ENCODE results near the gene ACER3. TPM values are rescaled to one million over a fixed set of nuclear protein-coding genes. Genes with fewer than 3 reads are reported as not detected.
"Not testable (repeated sequence)": the region's sequence is repeated elsewhere in the genome, so short reads cannot be mapped to it uniquely, and the experiment has no call there.

ACER3 gene
- total and polyA plus RNA-seq, 5 experiments from 2014 or later, result 3.1 to 7.8 (median 6.3) TPM

DNA sequence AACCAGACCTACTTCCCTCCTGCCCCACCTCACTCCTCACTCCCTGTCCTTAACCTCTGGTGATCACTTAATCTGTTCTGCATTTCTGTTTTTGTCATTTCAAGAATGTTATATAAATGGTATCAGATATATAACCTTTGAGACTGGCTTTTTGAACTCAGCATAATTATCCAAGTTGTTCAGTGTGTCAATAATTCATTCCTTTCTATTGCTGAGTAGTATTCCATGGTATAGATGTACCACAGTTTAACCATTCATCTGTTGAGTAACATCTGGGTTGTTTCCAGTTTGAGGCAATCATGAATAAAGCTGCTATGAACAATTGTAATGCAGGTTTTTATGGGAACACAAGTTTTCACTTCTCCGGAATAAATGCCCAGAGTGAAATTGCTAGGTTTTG lies 138.9 kb downstream of the ACER3 start:
- Mint-ChIP-seq H3K9me3 (no peaks in the 10 kb centered on the region), H3K4me1 (peaks cover 0 to 4% (median 2%) of the 10 kb centered on the region in 4 donors), H3K27ac (no peak overlapping the region), H3K36me3 (peaks cover 7 to 16% (median 13%) of the 10 kb centered on the region in 3 donors), H3K4me3 (no peak overlapping the region), H3K27me3 (no peaks in the 10 kb centered on the region)
- ATAC-seq (no peak), DNase-seq (no peak)
- POLR2A ChIA-PET, result no interaction called here

DNA sequence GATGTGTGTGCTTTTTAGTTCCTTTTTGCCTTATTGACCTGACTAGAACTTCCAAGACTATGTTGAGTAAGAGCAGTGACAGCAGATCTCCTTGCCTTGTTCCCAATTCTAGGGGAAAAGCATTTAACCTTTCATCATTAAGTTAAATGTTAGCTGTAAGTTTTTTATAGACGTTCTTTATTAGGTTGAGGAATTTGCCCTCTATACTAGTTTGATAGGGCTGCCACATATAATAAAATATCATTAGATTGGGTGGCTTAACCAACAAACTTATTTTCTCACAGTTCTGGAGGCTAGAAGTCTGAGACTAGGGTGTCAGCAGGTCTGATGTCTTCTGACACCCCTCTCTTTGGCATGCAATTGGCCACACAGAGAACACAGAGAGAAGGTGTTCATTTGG lies 140.9 kb downstream of the ACER3 start:
- H3K27ac Mint-ChIP-seq, result no peak overlapping the region
- H3K9me3 Mint-ChIP-seq, result peaks cover 0 to 5% (median 0%) of the 10 kb centered on the region in 9 donors
- DNase-seq (no peak), ATAC-seq (no peak)
- POLR2A ChIA-PET, result no interaction called here
- peaks cover 0 to 4% (median 2%) of the 10 kb centered on the region in 4 donors for H3K4me1 Mint-ChIP-seq
- H3K4me3 Mint-ChIP-seq, result no peak overlapping the region
- H3K36me3 Mint-ChIP-seq, result peaks cover 12 to 18% (median 13%) of the 10 kb centered on the region in 3 donors
- H3K27me3 Mint-ChIP-seq, result no peaks in the 10 kb centered on the region

DNA sequence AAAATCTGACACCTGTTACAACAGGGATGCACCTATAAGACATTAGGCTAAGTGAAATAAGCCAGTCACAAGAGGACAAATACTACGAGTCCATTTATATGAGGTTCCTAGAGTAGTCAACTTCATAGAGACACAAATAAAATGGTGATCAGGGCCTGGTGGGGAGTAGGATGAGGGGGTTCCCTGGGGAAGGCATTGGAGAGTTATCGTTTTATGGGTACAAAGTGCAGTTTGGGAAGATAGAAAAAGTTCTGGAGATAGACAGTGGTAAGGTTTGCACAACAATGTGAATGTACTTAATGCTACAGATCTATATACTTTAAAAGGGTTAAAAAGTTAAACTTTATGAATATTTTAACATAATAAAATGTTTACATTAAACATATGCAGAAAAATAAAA lies 142.1 kb downstream of the ACER3 start:
- H3K9me3 Mint-ChIP-seq, result peaks cover 0 to 5% (median 0%) of the 10 kb centered on the region in 9 donors
- H3K4me3 Mint-ChIP-seq, result no peak overlapping the region
- no peak for ATAC-seq
- POLR2A ChIA-PET, result no interaction called here
- no peak overlapping the region for H3K27ac Mint-ChIP-seq
- H3K36me3 Mint-ChIP-seq, result peaks cover 13 to 22% (median 13%) of the 10 kb centered on the region in 3 donors
- DNase-seq, result no peak
- no peaks in the 10 kb centered on the region for H3K4me1 Mint-ChIP-seq
- H3K27me3 Mint-ChIP-seq, result no peaks in the 10 kb centered on the region

DNA sequence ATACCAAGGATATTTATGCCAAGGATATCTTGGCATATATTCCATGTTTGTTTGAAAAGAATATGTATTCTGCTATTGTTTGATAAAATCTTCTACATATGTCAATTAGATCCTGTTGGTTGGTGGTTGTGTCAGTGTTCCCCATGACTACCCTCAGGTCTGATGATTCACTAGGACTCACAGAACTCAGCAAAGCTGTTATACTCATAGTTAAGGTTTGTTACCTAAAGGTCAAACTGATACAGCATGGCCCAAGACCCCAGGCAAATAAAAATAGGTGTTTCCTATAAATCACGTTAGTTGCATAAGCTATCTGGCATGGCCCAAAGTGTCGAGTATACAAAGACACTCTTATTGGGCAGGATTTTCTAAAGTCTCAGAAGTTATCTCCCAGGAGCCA lies 143.2 kb downstream of the ACER3 start:
- no peaks in the 10 kb centered on the region for H3K27me3 Mint-ChIP-seq
- H3K36me3 Mint-ChIP-seq, result peaks cover 11 to 24% (median 13%) of the 10 kb centered on the region in 3 donors
- peaks cover 0 to 5% (median 0%) of the 10 kb centered on the region in 9 donors for H3K9me3 Mint-ChIP-seq
- DNase-seq (no peak), ATAC-seq (no peak)
- H3K4me3 Mint-ChIP-seq, result no peak overlapping the region
- no peak overlapping the region for H3K27ac Mint-ChIP-seq
- POLR2A ChIA-PET, result no interaction called here
- no peaks in the 10 kb centered on the region for H3K4me1 Mint-ChIP-seq

DNA sequence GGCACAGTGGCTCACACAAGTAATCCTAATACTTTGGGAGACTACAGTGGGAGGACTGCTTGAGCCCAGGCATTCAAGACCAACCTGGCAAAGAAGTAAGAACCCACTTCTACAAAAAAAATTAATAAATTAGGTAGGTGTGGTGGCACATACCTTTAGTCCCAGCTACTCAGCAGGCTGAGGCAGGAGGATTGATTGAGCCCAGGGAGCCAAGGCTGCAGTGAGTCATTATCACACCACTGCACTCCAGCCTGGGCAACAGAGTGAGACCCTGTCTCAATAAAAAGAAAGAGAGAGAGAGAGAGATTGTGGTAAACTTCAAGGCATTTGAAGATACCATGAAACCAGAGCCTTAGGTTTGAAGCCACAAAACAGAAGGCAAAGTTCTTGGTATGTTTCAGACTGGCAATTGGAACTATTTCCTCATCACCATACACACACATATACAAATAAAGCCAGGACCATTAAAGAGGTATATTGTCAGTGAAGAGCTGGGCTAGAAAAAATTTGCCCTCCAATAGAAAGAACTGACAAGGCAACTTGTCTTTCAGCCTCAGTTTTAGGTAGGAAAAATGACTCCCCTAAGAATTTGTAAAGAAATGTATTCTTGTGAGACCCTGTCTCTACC lies 148.9 kb downstream of the ACER3 start:
- ATAC-seq, result no peak

DNA sequence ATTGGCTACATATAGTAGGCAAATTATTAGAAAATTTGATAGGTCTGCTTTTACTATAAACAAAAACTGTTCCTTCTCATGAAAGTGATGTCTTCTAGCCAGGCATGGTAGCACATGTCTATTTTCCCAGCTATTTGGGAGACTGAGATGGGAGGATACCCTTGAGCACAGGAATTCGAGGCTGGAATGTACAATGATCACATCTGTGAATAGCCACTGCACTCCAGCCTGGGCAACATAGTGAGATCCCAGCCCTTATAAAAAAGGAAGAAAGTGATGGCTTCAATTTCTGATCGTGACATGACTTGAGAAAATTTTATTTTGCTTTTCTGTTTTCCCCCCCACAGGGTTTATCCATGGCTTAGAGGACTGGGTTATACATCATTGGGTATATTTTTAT lies 154.0 kb downstream of the ACER3 start:
- Mint-ChIP-seq H3K9me3 (no peaks in the 10 kb centered on the region), H3K4me3 (no peak overlapping the region), H3K36me3 (peaks cover 0 to 13% (median 4%) of the 10 kb centered on the region in 3 donors), H3K4me1 (peaks cover 0 to 6% (median 0%) of the 10 kb centered on the region in 4 donors), H3K27ac (no peak overlapping the region), H3K27me3 (no peaks in the 10 kb centered on the region)
- no peak for DNase-seq
- POLR2A ChIA-PET, result no interaction called here
- no peak for ATAC-seq

More for the DNA sequence above, 148.9 kb downstream of the ACER3 start:
- Mint-ChIP-seq H3K9me3 (peaks cover 0 to 5% (median 0%) of the 10 kb centered on the region in 9 donors), H3K36me3 (peaks cover 5 to 14% (median 6%) of the 10 kb centered on the region in 3 donors), H3K4me3 (no peak overlapping the region), H3K27ac (no peak overlapping the region), H3K4me1 (no peaks in the 10 kb centered on the region), H3K27me3 (no peaks in the 10 kb centered on the region)
- DNase-seq, result no peak
- POLR2A ChIA-PET, result no interaction called here

DNA sequence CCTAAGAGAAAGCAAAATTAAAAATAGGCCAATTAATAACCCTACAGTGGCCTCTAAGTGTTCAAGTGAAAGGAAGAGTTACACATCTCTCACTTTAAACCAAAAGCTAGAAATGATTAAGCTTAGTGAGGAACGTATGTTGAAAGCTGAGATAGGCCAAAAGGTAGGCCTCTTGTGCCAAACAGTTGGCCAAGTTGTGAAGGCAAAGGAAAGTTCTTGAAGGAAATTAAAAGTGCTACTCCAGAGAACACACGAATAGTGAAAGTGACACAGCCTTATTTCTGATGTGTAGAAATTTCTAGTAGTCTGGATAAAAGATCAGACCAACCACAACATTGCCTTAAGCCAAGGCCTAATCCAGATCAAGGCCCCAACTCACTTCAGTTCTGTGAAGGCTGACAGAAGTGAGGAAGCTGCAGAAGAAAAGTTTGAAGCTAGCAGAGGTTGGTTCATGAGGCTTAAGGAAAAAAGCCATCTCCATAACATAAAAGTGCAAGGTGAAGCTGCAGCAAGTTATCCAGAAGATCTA lies 157.7 kb downstream of the ACER3 start:
- peaks cover 0 to 23% (median 7%) of the 10 kb centered on the region in 3 donors for H3K36me3 Mint-ChIP-seq
- peak overlapping the region in 3 of 10 donors; percentile 1 to 62 (median 19) for H3K27ac Mint-ChIP-seq
- ATAC-seq, H3K4me1 Mint-ChIP-seq, H3K9me3 Mint-ChIP-seq, H3K27me3 Mint-ChIP-seq, DNase-seq, H3K4me3 Mint-ChIP-seq, POLR2A ChIA-PET: not testable (repeated sequence)

DNA sequence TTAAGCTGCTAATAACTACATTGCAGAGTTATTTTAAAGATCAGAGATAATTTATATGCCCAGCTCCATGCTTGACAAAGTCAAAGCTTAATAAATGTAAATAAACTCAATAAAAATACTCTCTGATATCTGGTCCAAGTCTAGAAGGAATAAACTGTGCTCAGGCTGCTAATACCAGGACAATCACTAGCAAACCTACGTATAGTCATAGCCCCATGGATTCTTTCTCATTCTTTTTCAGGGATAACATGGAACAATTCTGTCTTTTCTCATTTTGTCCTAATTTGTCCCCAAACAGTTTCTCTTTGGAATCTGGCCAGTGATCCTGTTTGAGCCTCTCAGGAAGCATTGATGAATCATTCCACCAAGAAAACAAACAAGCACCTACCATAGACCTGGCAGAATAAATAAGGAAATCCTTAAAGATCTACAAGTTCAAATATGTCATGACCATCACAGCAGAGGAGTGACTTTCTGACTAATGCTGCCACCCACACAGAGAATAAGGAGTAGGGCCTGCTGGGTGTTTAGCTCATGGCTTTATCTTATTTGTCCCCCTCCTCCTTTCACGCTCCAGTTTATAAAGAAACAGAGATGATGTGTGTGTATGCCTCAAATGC lies 159.4 kb downstream of the ACER3 start:
- Mint-ChIP-seq H3K36me3 (peaks cover 0 to 23% (median 7%) of the 10 kb centered on the region in 3 donors), H3K9me3 (no peaks in the 10 kb centered on the region), H3K4me1 (peaks cover 0 to 6% (median 0%) of the 10 kb centered on the region in 4 donors), H3K4me3 (no peak overlapping the region), H3K27me3 (no peaks in the 10 kb centered on the region), H3K27ac (no peak overlapping the region)
- POLR2A ChIA-PET, result no interaction called here
- ATAC-seq (no peak), DNase-seq (no peak)

DNA sequence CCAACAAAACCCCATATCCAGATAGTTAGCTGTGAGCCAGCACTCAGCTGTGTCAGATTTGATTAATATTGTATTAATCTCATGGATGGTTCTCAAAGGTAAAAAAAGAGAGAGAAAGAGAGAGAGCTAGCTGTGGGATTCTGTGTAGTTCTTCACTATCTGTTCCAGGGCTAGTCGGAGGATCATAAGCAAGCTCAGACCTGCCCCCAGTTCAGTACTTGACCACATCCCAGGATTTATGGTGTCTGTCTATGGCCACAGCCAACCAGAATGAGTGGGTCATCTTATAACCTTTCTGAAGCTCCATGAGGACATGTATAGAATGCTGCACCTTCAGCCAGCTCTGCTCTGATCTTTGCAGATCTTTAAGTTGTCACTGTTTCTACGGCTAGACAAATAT lies 160.0 kb downstream of the ACER3 start:
- POLR2A ChIA-PET, result no interaction called here
- no peaks in the 10 kb centered on the region for H3K9me3 Mint-ChIP-seq

DNA sequence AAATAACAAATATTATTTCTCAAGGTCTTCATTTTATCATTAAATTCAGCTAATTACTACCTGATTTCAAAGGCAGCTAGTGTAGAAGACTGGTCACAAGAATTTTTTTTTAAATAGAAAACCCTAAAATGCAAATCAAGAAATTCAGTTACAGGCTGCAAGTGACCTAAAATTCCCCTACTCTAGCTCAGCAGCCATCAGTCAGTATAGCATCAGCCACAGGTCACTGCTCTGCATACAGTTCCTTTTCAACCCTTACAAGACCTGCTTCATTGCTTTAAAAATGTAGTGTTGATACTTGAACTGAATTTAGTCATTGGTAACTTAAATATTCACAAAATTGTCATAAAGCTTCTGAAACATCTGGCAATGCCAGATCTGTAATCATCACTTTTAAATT lies 164.0 kb downstream of the ACER3 start:
- no peaks in the 10 kb centered on the region for H3K4me1 Mint-ChIP-seq
- H3K36me3 Mint-ChIP-seq, result peaks cover 0 to 10% (median 5%) of the 10 kb centered on the region in 3 donors
- ATAC-seq (no peak), DNase-seq (no peak)
- no peak overlapping the region for H3K4me3 Mint-ChIP-seq
- peak overlapping the region in 1 of 10 donors; percentile 5 for H3K27ac Mint-ChIP-seq
- POLR2A ChIA-PET, result no interaction called here
- H3K9me3 Mint-ChIP-seq, result no peaks in the 10 kb centered on the region
- peaks cover 7 to 18% (median 9%) of the 10 kb centered on the region in 5 donors for H3K27me3 Mint-ChIP-seq

More for the DNA sequence above, 160.0 kb downstream of the ACER3 start:
- H3K4me1 Mint-ChIP-seq, result peaks cover 0 to 6% (median 0%) of the 10 kb centered on the region in 4 donors
- peaks cover 0 to 23% (median 7%) of the 10 kb centered on the region in 3 donors for H3K36me3 Mint-ChIP-seq
- H3K27me3 Mint-ChIP-seq, result no peaks in the 10 kb centered on the region
- ATAC-seq (no peak), DNase-seq (no peak)
- no peak overlapping the region for H3K4me3 Mint-ChIP-seq
- no peak overlapping the region for H3K27ac Mint-ChIP-seq

DNA sequence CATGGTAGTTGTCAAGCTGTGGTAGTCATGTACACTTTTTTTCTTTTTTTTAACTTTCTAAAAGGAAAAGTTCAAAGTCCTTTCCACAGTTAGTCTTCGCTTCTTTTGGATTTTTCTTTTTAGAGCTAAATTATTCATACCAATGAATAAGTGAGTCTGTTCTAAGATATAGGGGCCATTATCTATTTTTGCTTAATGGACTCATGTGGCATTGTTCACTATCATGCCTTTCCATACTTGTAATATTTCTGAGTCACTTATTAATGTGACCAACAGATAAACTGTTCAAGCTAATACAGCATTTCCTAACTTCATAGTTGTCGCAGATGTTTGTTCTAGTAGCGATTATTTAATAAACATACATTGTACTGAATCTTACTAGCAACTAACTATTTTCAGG lies 165.5 kb downstream of the ACER3 start:
- no peaks in the 10 kb centered on the region for H3K4me1 Mint-ChIP-seq
- peaks cover 0 to 3% (median 0%) of the 10 kb centered on the region in 3 donors for H3K36me3 Mint-ChIP-seq
- ATAC-seq (no peak), DNase-seq (no peak)
- no peak overlapping the region for H3K4me3 Mint-ChIP-seq
- no peak overlapping the region for H3K27ac Mint-ChIP-seq
- POLR2A ChIA-PET, result interaction anchor here (1.0 kb wide), 1 partner anchor 15 kb away, joined by 3 read pairs; no protein-coding TSS in a partner anchor
- peaks cover 13 to 33% (median 22%) of the 10 kb centered on the region in 5 donors for H3K27me3 Mint-ChIP-seq
- H3K9me3 Mint-ChIP-seq, result no peaks in the 10 kb centered on the region

DNA sequence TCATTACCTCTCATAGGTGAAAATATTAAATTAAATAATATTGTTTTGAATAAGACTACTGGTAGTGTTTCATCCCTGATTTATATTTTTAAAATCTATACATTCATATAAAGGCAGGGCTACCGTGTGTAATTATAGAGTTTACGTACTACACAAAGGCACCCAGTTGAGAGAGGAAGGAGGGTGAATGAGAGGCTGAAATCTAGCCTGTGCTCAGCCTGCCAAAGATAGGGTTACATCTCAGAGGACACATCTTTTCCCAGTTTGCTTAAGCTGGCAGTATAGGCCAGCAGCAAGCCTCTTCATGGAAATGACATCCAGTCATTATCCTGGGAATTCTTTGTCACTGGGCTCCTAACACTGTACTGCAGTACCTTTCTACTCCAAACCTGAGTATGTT lies 166.0 kb downstream of the ACER3 start:
- Mint-ChIP-seq H3K27ac (no peak overlapping the region), H3K27me3 (peaks cover 15 to 37% (median 25%) of the 10 kb centered on the region in 5 donors), H3K9me3 (no peaks in the 10 kb centered on the region), H3K36me3 (peaks cover 0 to 3% (median 0%) of the 10 kb centered on the region in 3 donors), H3K4me3 (no peak overlapping the region), H3K4me1 (no peaks in the 10 kb centered on the region)
- ATAC-seq, result no peak
- no peak for DNase-seq
- POLR2A ChIA-PET, result interaction anchor here (1.0 kb wide), 1 partner anchor 14 kb away, joined by 3 read pairs; no protein-coding TSS in a partner anchor

DNA sequence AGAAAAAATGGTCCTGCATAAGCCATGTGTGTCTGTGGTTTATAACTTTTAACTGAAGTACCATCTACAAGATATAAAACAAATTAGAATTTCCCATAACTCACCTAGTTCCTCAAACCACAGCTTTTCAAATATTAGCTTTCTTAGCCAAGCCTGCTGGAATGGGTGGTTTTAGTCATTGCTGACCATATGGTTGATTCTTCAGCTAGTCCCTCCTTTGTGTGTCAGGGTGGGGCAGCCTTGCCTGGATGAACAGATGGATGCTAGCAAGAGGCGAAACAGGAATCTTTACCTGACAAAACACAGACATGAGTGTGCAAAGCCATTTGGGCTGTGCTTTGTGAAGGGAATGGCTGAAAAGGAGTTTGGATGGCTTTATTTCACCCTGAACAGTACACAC lies 166.6 kb downstream of the ACER3 start:
- no peak for DNase-seq
- peaks cover 15 to 37% (median 25%) of the 10 kb centered on the region in 5 donors for H3K27me3 Mint-ChIP-seq
- ATAC-seq, result no peak
- H3K4me3 Mint-ChIP-seq, result no peak overlapping the region
- H3K36me3 Mint-ChIP-seq, result peaks cover 0 to 3% (median 0%) of the 10 kb centered on the region in 3 donors
- H3K27ac Mint-ChIP-seq, result peak overlapping the region in 1 of 10 donors; percentile 15
- H3K4me1 Mint-ChIP-seq, result no peaks in the 10 kb centered on the region
- H3K9me3 Mint-ChIP-seq, result no peaks in the 10 kb centered on the region
- POLR2A ChIA-PET, result no interaction called here
